Left lung (tissue), 10 donors: ENCODE data around the gene ANGPTL5. TPM values are rescaled to one million over a fixed set of nuclear protein-coding genes. Genes with fewer than 3 reads are reported as not detected.

Experiments used
- ATAC-seq: fragments of 200-7000 bp; cut with Tn5 transposase; one replicate; pipeline ENCODE4 v1.9.1; 2020; ENCODE audit warnings: moderate library complexity
- DNase-seq, 4 donors: peaks; one replicate each; pipeline ENCODE4 v3.0.0-alpha.2; 2013 to 2020
- H3K27ac ChIP-seq, 2 donors: fragments of 200-600 bp; sonication (generic) in 1 of 2; one replicate each; pipeline versions ENCODE4 v1.5.0 to v1.8.0; 2020 to 2021
- H3K27me3 ChIP-seq, 2 donors: fragments of 200-600 bp; sonication (generic) in 1 of 2; one replicate each; pipeline versions ENCODE4 v1.5.0 to v1.8.0; 2020 to 2021
- H3K36me3 ChIP-seq, 2 donors: fragments of 200-600 bp; sonication (generic) in 1 of 2; one replicate each; pipeline versions ENCODE4 v1.5.0 to v1.8.0; 2020 to 2021
- H3K4me1 ChIP-seq, 2 donors: fragments of 200-600 bp; one replicate each; pipeline ENCODE4 v1.8.0; 2021
- H3K4me3 ChIP-seq, 2 donors: fragments of 200-600 bp; sonication (generic) in 1 of 2; one replicate each; pipeline versions ENCODE4 v1.5.0 to v1.8.0; 2020 to 2021; ENCODE audit warnings: mild to moderate bottlenecking in 1 of 2
- H3K9me3 ChIP-seq, 2 donors: fragments of 200-600 bp; sonication (generic) in 1 of 2; one replicate each; pipeline versions ENCODE4 v1.5.0 to v1.8.0; 2020 to 2021
- CTCF ChIP-seq, 2 donors: fragments of 200-600 bp; sonication (generic) in 1 of 2; IDR thresholded peaks; one replicate each; pipeline versions ENCODE4 v1.5.0 to v1.8.0; 2021; ENCODE audit warnings: antibody characterized with exemption in 2 of 2
- intact Hi-C, 2 donors: fragments of 100-400 bp; cut with DNase I; formaldehyde crosslinking; loops; one replicate each; pipeline versions ENCODE4 v1.11.2 to v1.14.2; 2022
- polyA plus RNA-seq, 6 donors: library from polyadenylated mRNA; unstranded; fragments of 120-200 nt; gene quantifications; one replicate each; pipeline ENCODE4 v1.2.1, GENCODE V29; 2013; ENCODE audit not compliant: insufficient read length in 6 of 6
- total RNA-seq, 2 donors: library from RNA; stranded (reverse); fragmentation: NEBNext Ultra II Directional; extraction: Animal tissue kit (Norgen Biotek cat#: 25700); gene quantifications; one replicate each; pipeline ENCODE4 v1.2.1, GENCODE V29; 2021
- donor health status: DM: no; HTN: yes; CAD: no.
- donor health status: DM: no; HTN: no; CAD: no.

Gene ANGPTL5
- total and polyA plus RNA-seq, 8 donors: 0.08 to 0.34 (median 0.14) TPM; not detected in 4

GRCh38 chr11:101907815-101908214, 8.5 kb downstream of the ANGPTL5 start:
- no peak for TF ChIP-seq CTCF (IDR thresholded peaks at IDR 0.05)
- no peak overlapping the region for H3K4me3 ChIP-seq
- H3K36me3 ChIP-seq: no peaks in the 10 kb centered on the region
- H3K27ac ChIP-seq: no peak overlapping the region
- no peaks in the 10 kb centered on the region for H3K9me3 ChIP-seq
- intact Hi-C loops: no loop called here
- H3K4me1 ChIP-seq: no peaks in the 10 kb centered on the region
- DNase-seq (no peak), ATAC-seq (no peak)
- H3K27me3 ChIP-seq: peaks cover 0 to 3% of the 10 kb centered on the region in 2 donors

GRCh38 chr11:101894505-101894904, 21.8 kb downstream of the ANGPTL5 start:
- TF ChIP-seq CTCF (IDR thresholded peaks at IDR 0.05): no peak
- H3K4me3 ChIP-seq: no peak overlapping the region
- no peaks in the 10 kb centered on the region for H3K4me1 ChIP-seq
- no peak for ATAC-seq
- intact Hi-C loops: no loop called here
- H3K36me3 ChIP-seq: no peaks in the 10 kb centered on the region
- H3K27ac ChIP-seq: no peak overlapping the region
- H3K27me3 ChIP-seq: no peaks in the 10 kb centered on the region
- no peak for DNase-seq
- H3K9me3 ChIP-seq: no peaks in the 10 kb centered on the region

GRCh38 chr11:101889767-101890166, 26.6 kb downstream of the ANGPTL5 start:
- ATAC-seq: no peak
- intact Hi-C loops: no loop called here
- TF ChIP-seq CTCF (IDR thresholded peaks at IDR 0.05): no peak

GRCh38 chr11:101885631-101886030, 30.7 kb downstream of the ANGPTL5 start:
- no peak overlapping the region for H3K4me3 ChIP-seq
- H3K4me1 ChIP-seq: no peaks in the 10 kb centered on the region
- intact Hi-C loops: no loop called here

More at GRCh38 chr11:101889767-101890166, 26.6 kb downstream of the ANGPTL5 start:
- DNase-seq: no peak
- Histone ChIP-seq H3K9me3 (no peaks in the 10 kb centered on the region), H3K36me3 (no peaks in the 10 kb centered on the region), H3K4me3 (no peak overlapping the region), H3K27me3 (no peaks in the 10 kb centered on the region), H3K27ac (no peak overlapping the region), H3K4me1 (no peaks in the 10 kb centered on the region)

GRCh38 chr11:101881586-101881985, 34.7 kb downstream of the ANGPTL5 start:
- Histone ChIP-seq H3K4me1 (no peaks in the 10 kb centered on the region), H3K4me3 (no peak overlapping the region), H3K27me3 (no peaks in the 10 kb centered on the region), H3K36me3 (no peaks in the 10 kb centered on the region), H3K9me3 (no peaks in the 10 kb centered on the region), H3K27ac (no peak overlapping the region)
- intact Hi-C loops: no loop called here
- DNase-seq (no peak), ATAC-seq (no peak)
- TF ChIP-seq CTCF (IDR thresholded peaks at IDR 0.05): no peak

More at GRCh38 chr11:101885631-101886030, 30.7 kb downstream of the ANGPTL5 start:
- DNase-seq (no peak), ATAC-seq (no peak)
- no peak overlapping the region for H3K27ac ChIP-seq
- TF ChIP-seq CTCF (IDR thresholded peaks at IDR 0.05): no peak
- H3K27me3 ChIP-seq: no peaks in the 10 kb centered on the region
- H3K36me3 ChIP-seq: no peaks in the 10 kb centered on the region
- no peaks in the 10 kb centered on the region for H3K9me3 ChIP-seq
